GM12892 (cell line): ENCODE measurements around the gene RAB6C.
"Not testable (repeated sequence)": the region's sequence is repeated elsewhere in the genome, so short reads cannot be mapped to it uniquely, and the experiment has no call there.

ENCODE experiments used
- POLR2A ChIP-seq: IDR thresholded peaks from 2 replicates; pipeline ENCODE4 v1.6.1; 2011; ENCODE audit warnings: low read depth, low read length, control low read depth
- TAF1 ChIP-seq: IDR thresholded peaks from 2 replicates; pipeline ENCODE4 v1.6.1; 2011; ENCODE audit warnings: low read depth, mild to moderate bottlenecking, control low read depth, low read length, borderline replicate concordance

DNA sequence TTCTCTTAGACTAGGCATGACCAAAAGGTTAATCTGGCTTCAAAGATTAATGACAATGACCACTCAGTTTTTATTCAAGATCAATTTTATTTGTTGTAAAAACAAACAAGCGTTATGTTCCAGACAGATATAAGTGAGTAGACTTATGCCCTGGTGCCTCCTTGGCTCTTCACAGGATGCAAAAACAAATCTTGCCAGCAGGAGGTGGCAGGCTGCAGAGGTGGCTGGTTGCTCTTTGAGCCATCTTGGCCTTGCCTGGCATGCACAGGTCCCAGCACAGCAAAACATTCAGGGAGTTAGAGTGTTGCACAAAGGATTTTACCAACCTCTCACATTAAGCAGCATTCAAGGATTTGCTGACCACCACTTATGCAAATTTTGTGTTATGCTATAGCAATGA is 46.5 kb downstream of the RAB6C start:
- TF ChIP-seq POLR2A, TAF1: not testable (repeated sequence)
